ENCODE data around the gene AHR.
A peak's percentile ranks its signal among the peaks of the same experiment; 100 is the strongest.

AHR gene

GRCh38 chr7:17298840-17299482 lies 509 bp downstream of the AHR start (continued):
- TF ChIP-seq, protein P1, sequence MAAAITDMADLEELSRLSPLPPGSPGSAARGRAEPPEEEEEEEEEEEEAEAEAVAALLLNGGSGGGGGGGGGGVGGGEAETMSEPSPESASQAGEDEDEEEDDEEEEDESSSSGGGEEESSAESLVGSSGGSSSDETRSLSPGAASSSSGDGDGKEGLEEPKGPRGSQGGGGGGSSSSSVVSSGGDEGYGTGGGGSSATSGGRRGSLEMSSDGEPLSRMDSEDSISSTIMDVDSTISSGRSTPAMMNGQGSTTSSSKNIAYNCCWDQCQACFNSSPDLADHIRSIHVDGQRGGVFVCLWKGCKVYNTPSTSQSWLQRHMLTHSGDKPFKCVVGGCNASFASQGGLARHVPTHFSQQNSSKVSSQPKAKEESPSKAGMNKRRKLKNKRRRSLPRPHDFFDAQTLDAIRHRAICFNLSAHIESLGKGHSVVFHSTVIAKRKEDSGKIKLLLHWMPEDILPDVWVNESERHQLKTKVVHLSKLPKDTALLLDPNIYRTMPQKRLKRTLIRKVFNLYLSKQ (tag by site-specific recombination; IDR thresholded peaks at IDR 0.05; ENCODE audit: borderline replicate concordance): no peak
- peak; percentile 36; the same call in 1 of the 2 replicates for TF ChIP-seq ZNF501 (tag by site-specific recombination; IDR thresholded peaks at IDR 0.05)
- TF ChIP-seq, protein P2, sequence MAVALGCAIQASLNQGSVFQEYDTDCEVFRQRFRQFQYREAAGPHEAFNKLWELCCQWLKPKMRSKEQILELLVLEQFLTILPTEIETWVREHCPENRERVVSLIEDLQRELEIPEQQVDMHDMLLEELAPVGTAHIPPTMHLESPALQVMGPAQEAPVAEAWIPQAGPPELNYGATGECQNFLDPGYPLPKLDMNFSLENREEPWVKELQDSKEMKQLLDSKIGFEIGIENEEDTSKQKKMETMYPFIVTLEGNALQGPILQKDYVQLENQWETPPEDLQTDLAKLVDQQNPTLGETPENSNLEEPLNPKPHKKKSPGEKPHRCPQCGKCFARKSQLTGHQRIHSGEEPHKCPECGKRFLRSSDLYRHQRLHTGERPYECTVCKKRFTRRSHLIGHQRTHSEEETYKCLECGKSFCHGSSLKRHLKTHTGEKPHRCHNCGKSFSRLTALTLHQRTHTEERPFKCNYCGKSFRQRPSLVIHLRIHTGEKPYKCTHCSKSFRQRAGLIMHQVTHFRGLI (tag by site-specific recombination; IDR thresholded peaks at IDR 0.05): 0 out of 2 replicates have a peak, but pooled peaks have one; percentile 42
- TF ChIP-seq ZNF423 (tag by site-specific recombination; IDR thresholded peaks at IDR 0.05): no peak
- no peak for TF ChIP-seq ZBTB6 (tag by site-specific recombination; IDR thresholded peaks at IDR 0.05)
- TF ChIP-seq ZNF514 (tag by site-specific recombination; IDR thresholded peaks at IDR 0.05): no peak
- TF ChIP-seq ZNF221 (tag by site-specific recombination; IDR thresholded peaks at IDR 0.05; ENCODE audit: borderline replicate concordance): no peak
- no peak for TF ChIP-seq ATF2 (tag by site-specific recombination; IDR thresholded peaks at IDR 0.05; ENCODE audit: low read depth)
- no peak for TF ChIP-seq OVOL3 (tag by site-specific recombination; IDR thresholded peaks at IDR 0.05)
- TF ChIP-seq ZNF148 (tag by site-specific recombination; IDR thresholded peaks at IDR 0.05; ENCODE audit: borderline replicate concordance): no peak
- no peak for TF ChIP-seq ZSCAN5A (tag by site-specific recombination; IDR thresholded peaks at IDR 0.05)
- no peak for TF ChIP-seq GLIS1 (tag by site-specific recombination; IDR thresholded peaks at IDR 0.05)
- no peak for TF ChIP-seq ZNF664 (tag by site-specific recombination; IDR thresholded peaks at IDR 0.05)
- TF ChIP-seq ZNF654 (tag by site-specific recombination; IDR thresholded peaks at IDR 0.05; ENCODE audit: low read depth): no peak
- TF ChIP-seq HOXA7 (CRISPR knock-in tag; IDR thresholded peaks at IDR 0.05; ENCODE audit: borderline replicate concordance): no peak
- TF ChIP-seq ZNF529 (tag by site-specific recombination; IDR thresholded peaks at IDR 0.05; ENCODE audit: insufficient replicate concordance): no peak
- peak; percentile 65; the same call in 1 of the 2 replicates for TF ChIP-seq IKZF3 (tag by site-specific recombination; IDR thresholded peaks at IDR 0.05)
- TF ChIP-seq ZNF157 (tag by site-specific recombination; IDR thresholded peaks at IDR 0.05): no peak
- peak; percentile 62 for TF ChIP-seq KLF9 (tag by site-specific recombination; IDR thresholded peaks at IDR 0.05; ENCODE audit: low read depth)
- peak; percentile 21; the same call in 1 of the 2 replicates for TF ChIP-seq SP2 (tag by site-specific recombination; IDR thresholded peaks at IDR 0.05)
- TF ChIP-seq YY2 (tag by site-specific recombination; IDR thresholded peaks at IDR 0.05): no peak
- TF ChIP-seq SCRT2 (tag by site-specific recombination; IDR thresholded peaks at IDR 0.05): no peak
- 0 out of 2 replicates have a peak, but pooled peaks have one; percentile 3 for TF ChIP-seq ZNF335 (tag by site-specific recombination; conservative IDR thresholded peaks at IDR 0.05)
- TF ChIP-seq TCF7L2 (IDR thresholded peaks at IDR 0.05; ENCODE audit: borderline replicate concordance, low read depth, low read length): no peak
- no peak for TF ChIP-seq ZNF211 (tag by site-specific recombination; IDR thresholded peaks at IDR 0.05; ENCODE audit: low read depth)
- 0 out of 2 replicates have a peak, but pooled peaks have one; percentile 23 for TF ChIP-seq ZSCAN30 (tag by site-specific recombination; IDR thresholded peaks at IDR 0.05)
